SK-N-SH (cell line): ENCODE results near the gene MAP7. TPM values are rescaled to one million over a fixed set of nuclear protein-coding genes. Genes with fewer than 3 reads are reported as not detected.
"Not testable (repeated sequence)": the region's sequence is repeated elsewhere in the genome, so short reads cannot be mapped to it uniquely, and the experiment has no call there.

ENCODE experiments used
- CTCF ChIA-PET: fragments of 300-600, 350-600 bp; formaldehyde crosslinking; extraction: SDS; loops from one replicate; lab custom pipeline; 2021; lab: Yijun Ruan, JAX
- POLR2A ChIA-PET: fragments of 350-600 bp; sonication (Branson Sonifier 250); formaldehyde crosslinking; extraction: SDS; loops from one replicate; lab custom pipeline; 2020; ENCODE audit warnings: antibody characterized with exemption, inconsistent platforms; lab: Yijun Ruan, JAX
- DNase-seq: peaks from one replicate; pipeline ENCODE4 v3.0.0; 2012
- H2AFZ ChIP-seq: fragments of 200-600 bp; sonication (generic); 2 replicates; pipeline ENCODE4 v1.8.1; 2016; ENCODE audit warnings: antibody characterized with exemption, mild to moderate bottlenecking, low read depth
- H3F3A ChIP-seq: fragments of 200-600 bp; sonication (generic); replicated peaks from 2 replicates; pipeline ENCODE3; 2016; ENCODE audit warnings: antibody characterized with exemption, mild to moderate bottlenecking; ENCODE audit not compliant: insufficient read depth
- H3K27ac ChIP-seq, 2 experiments: fragments of 200-500 bp in 1 of 2; fragments of 200-600 bp in 1 of 2; sonication (Bioruptor generic) in 1 of 2; sonication (generic), shearing (Covaris generic) in 1 of 2; 2 replicates each; pipeline versions ENCODE4 v1.5.1 to v1.6.1; 2014 to 2016; ENCODE audit warnings: low read depth in 2 of 2, inconsistent platforms in 1 of 2, low read length in 1 of 2, mild to moderate bottlenecking in 1 of 2, mixed read lengths in 1 of 2
- H3K27me3 ChIP-seq: fragments of 200-600 bp; sonication (generic), shearing (Covaris generic); 2 replicates; pipeline ENCODE4 v1.6.1; 2016; ENCODE audit warnings: mixed run types; ENCODE audit not compliant: insufficient read depth
- H3K36me3 ChIP-seq, 2 experiments: fragments of 200-500 bp in 1 of 2; fragments of 200-600 bp in 1 of 2; sonication (Bioruptor generic) in 1 of 2; sonication (generic) in 1 of 2; replicated peaks in 1 of 2; 2 replicates each; pipeline versions ENCODE3 to v1.5.1; 2014 to 2016; ENCODE audit warnings: low read length in 1 of 2, mild to moderate bottlenecking in 1 of 2; ENCODE audit not compliant: insufficient read depth in 2 of 2, control insufficient read depth in 1 of 2
- H3K4me1 ChIP-seq, 2 experiments: fragments of 200-500 bp in 1 of 2; fragments of 200-600 bp in 1 of 2; sonication (Bioruptor generic) in 1 of 2; sonication (generic), shearing (Covaris generic) in 1 of 2; 2 replicates each; pipeline versions ENCODE4 v1.5.1 to v1.6.1; 2014 to 2016; ENCODE audit warnings: low read depth in 1 of 2, low read length in 1 of 2, mixed run types in 1 of 2; ENCODE audit not compliant: insufficient read depth in 2 of 2, control insufficient read depth in 1 of 2
- H3K4me2 ChIP-seq: fragments of 200-600 bp; sonication (generic), shearing (Covaris generic); 2 replicates; pipeline ENCODE4 v1.6.1; 2017; ENCODE audit warnings: mixed run types
- H3K4me3 ChIP-seq, 2 experiments: fragments of 200-500 bp in 1 of 2; fragments of 200-600 bp in 1 of 2; sonication (Bioruptor generic) in 1 of 2; sonication (generic), shearing (Covaris generic) in 1 of 2; 2 replicates each; pipeline versions ENCODE4 v1.5.1 to v1.8.1; 2014 to 2016; ENCODE audit warnings: low read depth in 2 of 2, inconsistent platforms in 1 of 2, low read length in 1 of 2, mild to moderate bottlenecking in 1 of 2, mixed read lengths in 1 of 2, moderate library complexity in 1 of 2
- H3K79me2 ChIP-seq: fragments of 200-600 bp; sonication (generic); 2 replicates; pipeline ENCODE4 v1.8.1; 2017; ENCODE audit warnings: mild to moderate bottlenecking; ENCODE audit not compliant: insufficient read depth
- H3K9ac ChIP-seq: fragments of 200-600 bp; sonication (generic); 2 replicates; pipeline ENCODE4 v1.6.1; 2017; ENCODE audit warnings: mixed run types
- H3K9me2 ChIP-seq: fragments of 200-600 bp; sonication (generic); 2 replicates; pipeline ENCODE4 v1.6.1; 2017; ENCODE audit warnings: mixed run types
- H3K9me3 ChIP-seq: fragments of 200-600 bp; sonication (generic); 2 replicates; pipeline ENCODE4 v1.6.1; 2017; ENCODE audit warnings: mixed run types, mild to moderate bottlenecking, moderate library complexity
- H4K20me1 ChIP-seq: fragments of 200-600 bp; sonication (generic); 2 replicates; pipeline ENCODE4 v1.6.1; 2017; ENCODE audit warnings: mild to moderate bottlenecking, mixed run types; ENCODE audit not compliant: insufficient read depth
- EP300 ChIP-seq, 2 experiments: IDR thresholded peaks; 2 replicates each; pipeline versions ENCODE4 v1.4.0 to v1.6.1; 2012; ENCODE audit warnings: borderline replicate concordance in 1 of 2, low read depth in 1 of 2, low read length in 1 of 2
- FOXJ3 ChIP-seq: sonication (generic); formaldehyde crosslinking; IDR thresholded peaks from 2 replicates; pipeline ENCODE4 v1.5.1; 2020; ENCODE audit warnings: mild to moderate bottlenecking, missing genetic modification reagents
- GATA2 ChIP-seq: sonication (generic); formaldehyde crosslinking; IDR thresholded peaks from 2 replicates; pipeline ENCODE4 v1.5.0; 2020; ENCODE audit warnings: mild to moderate bottlenecking, missing genetic modification reagents
- MEF2A ChIP-seq: IDR thresholded peaks from 2 replicates; pipeline ENCODE4 v1.4.0; 2012; ENCODE audit warnings: low read depth, borderline replicate concordance
- MXI1 ChIP-seq: IDR thresholded peaks from 2 replicates; pipeline ENCODE4 v1.6.1; 2012; ENCODE audit warnings: mild to moderate bottlenecking, low read depth, low read length, improper control_type of control experiment
- POLR2AphosphoS5 ChIP-seq: IDR thresholded peaks from 2 replicates; pipeline ENCODE4 v1.6.1; 2012; ENCODE audit warnings: low read depth, low read length
- RFX5 ChIP-seq: IDR thresholded peaks from 2 replicates; pipeline ENCODE4 v1.6.1; 2012; ENCODE audit warnings: mild to moderate bottlenecking, improper control_type of control experiment, low read length
- RXRA ChIP-seq: IDR thresholded peaks from 2 replicates; pipeline ENCODE4 v1.4.0; 2012; ENCODE audit warnings: low read depth, mild to moderate bottlenecking, borderline replicate concordance
- SMC3 ChIP-seq: IDR thresholded peaks from 2 replicates; pipeline ENCODE4 v1.6.1; 2012; ENCODE audit warnings: low read depth, low read length, improper control_type of control experiment
- TAF1 ChIP-seq: IDR thresholded peaks from 2 replicates; pipeline ENCODE4 v1.6.1; 2012; ENCODE audit warnings: low read depth, mild to moderate bottlenecking, low read length, moderate library complexity, borderline replicate concordance
- TCF12 ChIP-seq: IDR thresholded peaks from 2 replicates; pipeline ENCODE4 v1.4.0; 2012
- TEAD4 ChIP-seq: IDR thresholded peaks from 2 replicates; pipeline ENCODE4 v1.4.0; 2012; ENCODE audit warnings: mild to moderate bottlenecking, borderline replicate concordance; ENCODE audit not compliant: insufficient read depth
- YY1 ChIP-seq: IDR thresholded peaks from 2 replicates; pipeline ENCODE4 v1.4.0; 2012; ENCODE audit warnings: low read depth, mild to moderate bottlenecking
- WGBS: methylation state at CpG from one replicate; pipeline ENCODE4 v1.1.6; 2017; ENCODE audit warnings: low lambda C conversion rate; 5-methylcytosine and 5-hydroxymethylcytosine counted together
- polyA plus RNA-seq, 3 experiments: library from polyadenylated mRNA; depleted of rRNA; stranded (reverse); fragments of >200 nt; gene quantifications; 2 replicates each; pipeline ENCODE4 v1.2.3, GENCODE V29; 2012
- TF ChIP-seq, protein P1 (sequence below): IDR thresholded peaks from 2 replicates; pipeline ENCODE4; 2012
- TF ChIP-seq, protein P2 (sequence below): fragments of 200-600 bp; sonication (generic); IDR thresholded peaks from 2 replicates; pipeline ENCODE4 v1.6.1; 2017; ENCODE audit warnings: antibody characterized with exemption, mild to moderate bottlenecking, moderate library complexity
- TF ChIP-seq, protein P3 (sequence below): IDR thresholded peaks from 2 replicates; pipeline ENCODE4 v1.4.0; 2012; ENCODE audit warnings: low read depth, borderline replicate concordance
- TF ChIP-seq, protein P4 (sequence below): fragments of 150-350 bp; IDR thresholded peaks from 2 replicates; pipeline ENCODE4 v1.6.1; 2016; ENCODE audit warnings: mild to moderate bottlenecking, low read depth, low read length

The MAP7 gene
- polyA plus RNA-seq, 1 of the 3 experiments (the other 2 are of a cell fraction), result 0.76 TPM

- POLR2A ChIA-PET, result interaction anchor here (1.0 kb wide), 1 partner anchor 20 kb away, joined by 3 read pairs; the partner anchor contains the start of gene BCLAF1
- CTCF ChIA-PET, result interaction anchor here (0.7 to 4.3 kb wide), 3 partner anchors 8 to 334 kb away, joined by 3 to 15 read pairs (median 10); partner anchors contain the start of gene MAP7
Observed at GRCh38 chr6:136309171-136309570, 241.1 kb downstream of the MAP7 start.

DNA sequence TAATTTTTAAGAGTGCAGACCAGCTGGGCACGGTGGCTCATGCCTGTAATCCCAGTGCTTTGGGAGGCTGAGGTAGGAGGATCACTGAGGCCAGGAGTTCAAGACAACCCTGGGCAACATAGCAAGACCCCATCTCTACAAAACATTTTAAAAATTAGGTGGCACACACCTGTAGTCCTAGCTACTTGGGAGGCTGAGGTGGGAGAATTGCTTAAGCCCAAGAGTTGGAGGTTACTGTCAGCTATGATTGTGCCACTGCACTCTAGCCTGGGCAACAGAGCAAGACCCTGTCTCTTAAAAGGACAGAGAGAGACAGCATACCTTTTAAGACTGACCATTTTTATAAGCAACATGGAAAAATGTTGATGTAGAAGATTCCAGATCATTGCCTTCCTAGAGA, 241.8 kb downstream of the MAP7 start:
- H3F3A ChIP-seq, H2AFZ ChIP-seq, H3K9ac ChIP-seq, H3K9me3 ChIP-seq, H3K9me2 ChIP-seq, H3K27ac ChIP-seq, H3K4me3 ChIP-seq, H3K4me2 ChIP-seq, H3K27me3 ChIP-seq, H3K4me1 ChIP-seq, DNase-seq, H3K36me3 ChIP-seq, H3K79me2 ChIP-seq, H4K20me1 ChIP-seq: not testable (repeated sequence)
- ChIA-PET POLR2A (interaction anchor here (1.0 kb wide), 1 partner anchor 19 kb away, joined by 3 read pairs; the partner anchor contains the start of gene BCLAF1), CTCF (interaction anchor here (0.7 to 4.3 kb wide), 5 partner anchors 9 to 802 kb away, joined by 3 to 15 read pairs (median 3); partner anchors contain the start of gene MAP7)
- 80% methylated on average over 1 of the region's 1 CpG for WGBS

More at GRCh38 chr6:136309171-136309570, 241.1 kb downstream of the MAP7 start:
- no peaks in the 10 kb centered on the region for H3K79me2 ChIP-seq
- H3K27ac ChIP-seq, result no peak overlapping the region
- no peaks in the 10 kb centered on the region; the same call in 1 of the 2 replicates for H3K27me3 ChIP-seq
- no peaks in the 10 kb centered on the region for H4K20me1 ChIP-seq
- DNase-seq, result no peak
- no peaks in the 10 kb centered on the region for H3K9me3 ChIP-seq
- no peak for TF ChIP-seq TAF1
- no peak for TF ChIP-seq RFX5
- no peak for TF ChIP-seq RXRA
- TF ChIP-seq YY1, result no peak
- TF ChIP-seq, protein P1, sequence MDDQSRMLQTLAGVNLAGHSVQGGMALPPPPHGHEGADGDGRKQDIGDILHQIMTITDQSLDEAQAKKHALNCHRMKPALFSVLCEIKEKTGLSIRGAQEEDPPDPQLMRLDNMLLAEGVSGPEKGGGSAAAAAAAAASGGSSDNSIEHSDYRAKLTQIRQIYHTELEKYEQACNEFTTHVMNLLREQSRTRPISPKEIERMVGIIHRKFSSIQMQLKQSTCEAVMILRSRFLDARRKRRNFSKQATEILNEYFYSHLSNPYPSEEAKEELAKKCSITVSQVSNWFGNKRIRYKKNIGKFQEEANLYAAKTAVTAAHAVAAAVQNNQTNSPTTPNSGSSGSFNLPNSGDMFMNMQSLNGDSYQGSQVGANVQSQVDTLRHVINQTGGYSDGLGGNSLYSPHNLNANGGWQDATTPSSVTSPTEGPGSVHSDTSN, result no peak
- no peak for TF ChIP-seq POLR2AphosphoS5
- TF ChIP-seq MEF2A, result no peak
- no peak for TF ChIP-seq FOXJ3
- no peak for TF ChIP-seq TCF12
- no peak for TF ChIP-seq TEAD4
- no peaks in the 10 kb centered on the region for H3F3A ChIP-seq
- H3K4me2 ChIP-seq, result no peak overlapping the region
- WGBS, result 79% methylated on average over 3 of the region's 3 CpGs
- H3K4me1 ChIP-seq, result peaks cover 0 to 6% of the 10 kb centered on the region in 2 experiments; a peak in 1 of 4 replicates
- H3K9ac ChIP-seq, result no peak overlapping the region
- H2AFZ ChIP-seq, result no peak overlapping the region
- H3K36me3 ChIP-seq, result no peaks in the 10 kb centered on the region
- no peak overlapping the region for H3K4me3 ChIP-seq
- H3K9me2 ChIP-seq, result no peaks in the 10 kb centered on the region

- DNase-seq, result peak; percentile 47
- Histone ChIP-seq H3F3A (no peaks in the 10 kb centered on the region), H3K9me2 (no peaks in the 10 kb centered on the region), H3K4me3 (no peak overlapping the region), H4K20me1 (no peaks in the 10 kb centered on the region), H3K27ac (peak overlapping the region in 1 of 2 experiments; percentile 62; a peak in 2 of 4 replicates), H3K79me2 (no peaks in the 10 kb centered on the region), H3K36me3 (no peaks in the 10 kb centered on the region), H3K4me2 (no peak overlapping the region), H3K9ac (no peak overlapping the region), H3K27me3 (no peaks in the 10 kb centered on the region), H3K4me1 (peaks cover 0 to 6% of the 10 kb centered on the region in 2 experiments; a peak in 1 of 4 replicates), H2AFZ (no peak overlapping the region), H3K9me3 (no peaks in the 10 kb centered on the region)
- ChIA-PET POLR2A (interaction anchor here (0.8 to 1.3 kb wide), 2 partner anchors 10 to 17 kb away, joined by 3 to 6 read pairs; partner anchors contain the start of gene BCLAF1), CTCF (interaction anchor here (0.8 to 4.3 kb wide), 4 partner anchors 10 to 243 kb away, joined by 3 to 15 read pairs (median 7); partner anchors contain the start of genes BCLAF1 and MAP7)
- TF ChIP-seq FOXJ3 (peak; percentile 35; the same call in 1 of the 2 replicates), MXI1 (no peak), EP300 (IDR thresholded peaks at IDR 0.05; ENCODE audit: borderline replicate concordance in 1 of 2, low read depth in 1 of 2, low read length in 1 of 2) (peak in 1 of 2 experiments; percentile 59; a peak in 2 of 4 replicates), GATA2 (CRISPR knock-in tag) (no peak), RFX5 (no peak), TCF12 (peak; percentile 38; the same call in 1 of the 2 replicates), TAF1 (no peak), SMC3 (no peak)
- TF ChIP-seq, protein P2, sequence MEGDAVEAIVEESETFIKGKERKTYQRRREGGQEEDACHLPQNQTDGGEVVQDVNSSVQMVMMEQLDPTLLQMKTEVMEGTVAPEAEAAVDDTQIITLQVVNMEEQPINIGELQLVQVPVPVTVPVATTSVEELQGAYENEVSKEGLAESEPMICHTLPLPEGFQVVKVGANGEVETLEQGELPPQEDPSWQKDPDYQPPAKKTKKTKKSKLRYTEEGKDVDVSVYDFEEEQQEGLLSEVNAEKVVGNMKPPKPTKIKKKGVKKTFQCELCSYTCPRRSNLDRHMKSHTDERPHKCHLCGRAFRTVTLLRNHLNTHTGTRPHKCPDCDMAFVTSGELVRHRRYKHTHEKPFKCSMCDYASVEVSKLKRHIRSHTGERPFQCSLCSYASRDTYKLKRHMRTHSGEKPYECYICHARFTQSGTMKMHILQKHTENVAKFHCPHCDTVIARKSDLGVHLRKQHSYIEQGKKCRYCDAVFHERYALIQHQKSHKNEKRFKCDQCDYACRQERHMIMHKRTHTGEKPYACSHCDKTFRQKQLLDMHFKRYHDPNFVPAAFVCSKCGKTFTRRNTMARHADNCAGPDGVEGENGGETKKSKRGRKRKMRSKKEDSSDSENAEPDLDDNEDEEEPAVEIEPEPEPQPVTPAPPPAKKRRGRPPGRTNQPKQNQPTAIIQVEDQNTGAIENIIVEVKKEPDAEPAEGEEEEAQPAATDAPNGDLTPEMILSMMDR, result no peak
- TF ChIP-seq, protein P3, sequence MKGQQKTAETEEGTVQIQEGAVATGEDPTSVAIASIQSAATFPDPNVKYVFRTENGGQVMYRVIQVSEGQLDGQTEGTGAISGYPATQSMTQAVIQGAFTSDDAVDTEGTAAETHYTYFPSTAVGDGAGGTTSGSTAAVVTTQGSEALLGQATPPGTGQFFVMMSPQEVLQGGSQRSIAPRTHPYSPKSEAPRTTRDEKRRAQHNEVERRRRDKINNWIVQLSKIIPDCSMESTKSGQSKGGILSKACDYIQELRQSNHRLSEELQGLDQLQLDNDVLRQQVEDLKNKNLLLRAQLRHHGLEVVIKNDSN, result no peak
- TF ChIP-seq, protein P4, sequence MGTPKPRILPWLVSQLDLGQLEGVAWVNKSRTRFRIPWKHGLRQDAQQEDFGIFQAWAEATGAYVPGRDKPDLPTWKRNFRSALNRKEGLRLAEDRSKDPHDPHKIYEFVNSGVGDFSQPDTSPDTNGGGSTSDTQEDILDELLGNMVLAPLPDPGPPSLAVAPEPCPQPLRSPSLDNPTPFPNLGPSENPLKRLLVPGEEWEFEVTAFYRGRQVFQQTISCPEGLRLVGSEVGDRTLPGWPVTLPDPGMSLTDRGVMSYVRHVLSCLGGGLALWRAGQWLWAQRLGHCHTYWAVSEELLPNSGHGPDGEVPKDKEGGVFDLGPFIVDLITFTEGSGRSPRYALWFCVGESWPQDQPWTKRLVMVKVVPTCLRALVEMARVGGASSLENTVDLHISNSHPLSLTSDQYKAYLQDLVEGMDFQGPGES, result no peak
Observed at GRCh38 chr6:136307351-136307750, 242.9 kb downstream of the MAP7 start.
